RPMI8226 (cell line): ENCODE data around the gene WWC1.
A peak's percentile ranks its signal among the peaks of the same experiment; 100 is the strongest.
"Not testable (repeated sequence)": the region's sequence is repeated elsewhere in the genome, so short reads cannot be mapped to it uniquely, and the experiment has no call there.

Experiments
- DNase-seq: peaks from one replicate; pipeline ENCODE4 v3.0.0-alpha.2; 2015

Gene WWC1

DNA sequence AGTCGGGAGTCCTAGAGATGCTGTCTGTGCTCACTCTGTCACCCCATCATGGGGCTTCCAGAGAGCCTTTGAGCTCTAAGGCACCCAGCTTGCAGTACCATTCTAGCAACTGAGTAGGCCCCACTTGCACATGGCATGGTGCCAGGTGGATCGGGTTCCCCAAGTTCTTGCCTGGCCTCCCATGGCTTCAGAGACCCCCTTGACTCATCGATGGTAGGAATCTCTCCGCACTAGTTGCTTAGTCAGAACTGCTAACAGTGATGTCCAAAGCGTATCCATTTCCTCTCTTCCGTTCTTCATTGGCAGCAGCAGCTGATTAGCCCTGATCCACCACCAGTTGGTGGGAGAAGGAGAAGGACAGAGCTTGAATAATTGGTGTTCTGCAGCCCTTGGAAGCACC lies 124.5 kb downstream of the WWC1 start:
- no peak for DNase-seq

DNA sequence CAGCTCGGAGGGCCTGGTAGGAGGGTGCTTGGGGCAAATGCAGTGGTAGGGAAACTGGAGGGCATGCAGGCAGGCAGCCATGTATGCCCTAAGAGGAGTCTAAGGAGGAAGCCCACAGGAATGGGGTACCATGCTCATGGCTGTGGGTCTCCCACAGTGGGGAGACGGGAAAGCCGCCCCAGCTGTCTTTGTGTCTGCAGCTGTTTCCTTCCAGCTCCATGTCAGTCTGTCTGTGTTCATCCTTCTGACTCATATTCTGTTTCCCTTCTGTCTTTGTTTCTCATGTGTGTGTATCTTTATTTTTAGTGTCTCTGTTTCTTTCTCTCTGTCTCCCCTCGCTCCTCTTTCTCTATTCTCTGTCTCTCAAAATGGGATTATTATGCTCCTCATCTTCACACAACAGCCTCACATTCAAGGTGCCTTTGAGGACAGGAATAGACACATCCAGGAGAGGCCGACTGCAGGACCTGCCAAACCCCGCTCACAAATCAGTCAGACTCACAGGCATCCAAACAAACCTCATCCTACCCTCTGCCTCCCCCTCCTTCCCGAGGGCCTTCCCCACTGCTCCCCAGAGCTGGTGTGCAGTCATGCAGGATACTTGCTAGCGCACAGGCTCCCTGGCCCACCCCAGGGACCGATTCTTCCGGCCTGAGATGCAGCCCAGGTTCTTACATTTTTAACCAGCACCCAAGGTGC lies 126.4 kb downstream of the WWC1 start:
- no peak for DNase-seq

DNA sequence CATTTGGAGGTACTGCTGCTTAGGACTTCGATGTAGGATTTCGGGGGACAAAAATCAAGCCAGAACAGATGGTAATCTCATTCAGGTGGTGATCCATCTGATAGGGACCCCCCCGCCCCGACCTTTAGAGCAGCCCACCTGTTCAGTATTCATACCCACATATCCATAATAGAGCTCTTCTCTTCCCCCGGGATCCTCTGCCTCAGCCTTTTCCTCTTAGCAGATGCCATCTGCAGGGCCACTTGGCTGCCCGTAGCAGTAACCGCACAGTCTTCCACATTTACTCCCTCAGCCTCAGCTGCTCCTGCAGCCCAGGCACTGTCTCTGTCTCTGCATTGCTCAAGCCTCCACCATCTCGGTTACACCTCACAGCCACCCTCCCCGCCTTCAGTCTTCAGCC lies 129.0 kb downstream of the WWC1 start:
- DNase-seq, result no peak

DNA sequence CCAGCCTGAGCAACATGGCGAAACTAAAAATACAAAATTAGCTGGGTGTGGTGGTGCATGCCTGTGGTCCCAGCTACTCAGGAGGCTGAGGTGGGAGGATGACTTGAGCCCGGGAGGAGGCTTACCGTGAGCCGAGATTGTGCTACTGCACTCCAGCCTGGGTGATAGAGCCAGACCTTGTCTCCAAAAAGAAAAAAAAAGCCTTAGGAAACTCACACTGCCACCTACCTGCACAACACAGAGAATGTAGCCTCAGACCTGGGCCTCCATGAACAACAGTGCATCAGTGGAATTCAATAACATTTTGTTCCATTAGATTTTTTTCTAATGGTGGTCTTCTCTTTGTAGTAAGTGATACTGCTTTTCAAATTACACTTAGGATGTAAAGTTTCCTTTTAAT lies 131.0 kb downstream of the WWC1 start:
- DNase-seq, result no peak

DNA sequence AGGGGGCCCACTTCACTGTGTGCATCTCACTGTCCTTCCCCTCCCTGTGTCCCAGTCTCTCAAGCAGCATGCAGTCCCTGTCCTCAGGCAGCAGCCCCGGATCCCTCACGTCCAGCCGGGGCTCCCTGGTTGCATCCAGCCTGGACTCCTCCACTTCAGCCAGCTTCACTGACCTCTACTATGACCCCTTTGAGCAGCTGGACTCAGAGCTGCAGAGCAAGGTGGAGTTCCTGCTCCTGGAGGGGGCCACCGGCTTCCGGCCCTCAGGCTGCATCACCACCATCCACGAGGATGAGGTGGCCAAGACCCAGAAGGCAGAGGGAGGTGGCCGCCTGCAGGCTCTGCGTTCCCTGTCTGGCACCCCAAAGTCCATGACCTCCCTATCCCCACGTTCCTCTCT lies 132.0 kb downstream of the WWC1 start:
- no peak for DNase-seq

DNA sequence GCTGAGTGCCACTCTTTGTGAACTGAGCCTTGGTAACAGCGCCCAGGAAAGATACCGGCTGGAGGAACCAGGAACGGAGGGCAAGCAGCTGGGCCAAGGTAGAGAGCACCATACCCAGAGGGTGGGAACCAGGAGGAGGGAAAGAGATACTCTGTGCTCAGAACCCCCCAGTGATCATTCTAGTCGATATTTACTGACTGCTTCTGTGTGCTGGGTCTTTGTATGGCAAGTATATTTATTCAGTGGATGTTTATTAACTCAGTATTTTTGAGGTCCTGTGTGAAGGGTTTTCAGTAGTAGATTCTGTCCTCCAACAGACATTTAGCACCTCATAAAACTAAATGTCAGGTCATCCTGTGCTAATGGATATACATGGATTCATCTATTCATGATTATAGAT lies 132.5 kb downstream of the WWC1 start:
- DNase-seq, result no peak

DNA sequence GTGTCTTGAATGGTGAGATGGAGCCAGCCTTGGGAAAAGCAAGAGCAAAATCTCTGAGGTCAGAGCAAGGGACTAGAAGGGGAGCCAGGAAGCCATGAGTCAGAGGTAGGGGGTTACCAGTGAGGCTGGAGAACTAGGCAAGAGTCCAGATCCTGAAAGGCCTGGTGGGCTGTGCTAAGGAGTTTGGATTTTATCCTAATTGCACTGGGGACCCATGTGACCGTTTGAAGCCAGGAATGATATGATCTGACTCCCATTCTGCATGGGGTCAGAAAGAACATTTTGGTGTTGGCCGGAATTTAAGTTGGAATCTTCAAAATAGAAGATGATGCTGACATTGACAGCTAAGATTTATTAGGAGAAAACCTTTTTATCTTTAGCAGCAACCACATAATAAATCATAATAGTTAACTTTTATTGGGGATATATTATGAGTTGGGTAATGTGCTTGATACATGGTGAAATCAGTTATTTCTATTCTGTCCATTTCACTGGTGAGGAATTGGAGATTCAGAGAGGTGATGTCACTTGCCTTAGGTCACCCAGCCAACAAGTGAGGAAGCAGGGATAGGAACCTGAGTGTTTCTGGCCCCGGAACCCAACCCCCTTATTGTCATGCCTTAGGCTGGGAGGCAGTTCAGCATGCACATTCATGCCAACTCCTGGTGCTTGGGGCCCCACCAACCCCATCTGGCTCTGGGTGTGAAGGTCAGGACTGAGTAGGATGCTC lies 133.3 kb downstream of the WWC1 start:
- DNase-seq, result no peak

DNA sequence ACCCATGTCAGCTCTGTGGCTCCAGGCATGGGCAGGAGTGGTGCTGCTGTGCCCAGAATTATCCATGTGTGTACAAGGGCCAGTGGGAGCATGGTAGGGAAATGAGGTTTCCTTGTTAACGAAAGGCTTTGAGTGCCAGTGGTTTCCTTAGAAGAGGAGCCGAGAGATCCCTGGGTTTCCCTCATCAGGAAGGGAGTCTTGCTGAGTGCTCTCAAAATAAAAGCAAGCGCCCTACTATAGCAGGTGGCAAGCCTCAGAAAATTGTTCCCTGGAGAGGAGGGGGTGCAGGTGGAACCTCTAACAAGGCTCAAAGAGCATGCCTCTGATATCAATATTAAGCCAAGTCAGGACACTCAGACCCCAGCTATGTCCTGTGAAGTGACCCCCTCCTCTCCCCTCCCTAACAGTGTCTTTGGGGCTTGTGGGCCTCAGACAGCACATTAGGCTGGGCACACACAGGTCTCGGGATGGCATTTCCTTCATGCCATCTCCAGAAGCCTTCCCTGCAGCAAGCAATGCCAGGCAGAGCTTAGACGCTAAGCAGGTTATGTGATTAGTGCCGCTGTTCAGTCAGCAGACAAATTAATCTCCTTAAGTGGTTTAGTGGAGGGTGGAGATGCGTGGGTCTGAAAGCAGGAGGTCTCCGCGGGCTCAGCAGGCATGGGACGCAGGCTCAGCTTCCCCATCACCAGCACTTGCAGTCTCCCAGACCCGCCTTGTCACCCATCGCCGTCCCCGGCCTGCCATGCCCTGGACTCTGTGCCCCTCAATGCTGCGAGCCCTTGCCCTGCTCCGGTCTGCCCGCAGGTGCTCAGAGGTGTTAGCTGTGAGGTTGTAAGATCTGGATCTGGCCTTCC lies 134.8 kb downstream of the WWC1 start:
- DNase-seq, result no peak

DNA sequence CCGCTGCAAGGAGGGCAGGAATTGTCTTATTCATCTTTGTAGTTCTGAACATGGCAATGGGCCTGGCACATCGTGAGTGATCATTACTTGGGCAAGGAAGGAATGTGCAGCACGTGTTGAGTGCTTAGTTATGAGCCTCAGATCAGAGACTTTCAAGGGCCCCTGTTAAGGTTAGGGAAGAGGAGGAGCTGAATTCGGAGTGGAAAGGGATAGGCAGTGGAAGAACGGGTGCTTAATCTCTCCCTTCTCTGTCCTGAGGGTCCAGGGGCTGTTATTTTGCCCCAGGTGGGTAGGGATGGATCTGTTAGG lies 135.4 kb downstream of the WWC1 start:
- DNase-seq, result no peak

DNA sequence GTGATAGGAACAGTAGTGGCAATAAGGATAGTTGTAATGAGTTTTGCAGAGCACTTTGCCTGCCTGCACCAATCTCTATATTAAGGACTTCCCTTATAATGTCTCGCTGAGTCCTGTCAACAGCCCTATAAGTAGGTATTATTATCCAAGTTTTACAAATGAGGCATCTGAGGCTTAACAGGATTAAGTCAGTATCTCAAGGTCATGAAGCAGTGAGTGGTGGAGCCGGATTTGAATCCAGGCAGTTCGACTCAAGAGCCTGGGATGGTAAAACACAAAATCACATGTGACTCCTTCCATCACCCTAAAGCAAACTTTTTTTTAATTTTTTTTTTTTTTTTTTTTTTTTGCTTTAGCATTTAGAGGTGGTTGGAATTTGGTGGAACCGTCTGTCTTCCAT lies 135.8 kb downstream of the WWC1 start:
- DNase-seq, result no peak

DNA sequence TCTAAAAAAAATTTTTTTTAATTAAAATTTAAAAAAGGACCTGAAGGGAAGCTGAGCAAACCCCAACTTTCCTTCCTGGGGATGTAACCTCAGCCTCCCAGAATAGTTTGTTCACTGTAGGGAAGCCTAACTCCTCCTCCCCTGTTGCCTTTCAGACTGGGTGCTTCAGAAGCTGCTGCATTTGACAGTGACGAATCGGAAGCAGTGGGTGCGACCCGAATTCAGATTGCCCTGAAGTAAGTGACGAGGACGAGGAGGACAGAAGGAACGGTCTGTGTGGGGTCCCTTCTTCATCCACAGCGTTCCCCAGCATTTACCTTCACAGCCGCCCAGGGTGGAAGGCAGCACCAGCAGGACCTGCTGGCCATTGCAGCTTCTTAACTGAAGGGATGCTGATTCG lies 137.1 kb downstream of the WWC1 start:
- no peak for DNase-seq

DNA sequence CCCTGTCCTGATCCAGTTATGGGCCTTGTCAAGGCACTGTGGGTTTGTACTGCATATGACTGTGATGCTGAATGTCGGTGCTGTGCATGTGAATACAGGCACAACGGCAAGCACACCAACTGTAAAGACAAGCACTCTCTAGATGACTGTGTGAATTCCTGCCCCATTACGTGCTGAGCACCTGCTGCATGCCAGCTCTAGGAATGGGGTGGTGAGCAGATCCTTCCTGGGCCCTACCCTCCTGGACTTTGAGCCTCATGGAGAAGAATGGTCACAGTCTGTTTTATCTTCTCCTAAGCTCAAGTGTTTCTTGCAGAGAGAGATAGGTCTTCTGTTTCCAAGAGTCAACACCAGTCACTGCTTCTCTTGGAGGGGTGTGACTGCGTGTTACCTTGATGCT lies 138.9 kb downstream of the WWC1 start:
- no peak for DNase-seq

DNA sequence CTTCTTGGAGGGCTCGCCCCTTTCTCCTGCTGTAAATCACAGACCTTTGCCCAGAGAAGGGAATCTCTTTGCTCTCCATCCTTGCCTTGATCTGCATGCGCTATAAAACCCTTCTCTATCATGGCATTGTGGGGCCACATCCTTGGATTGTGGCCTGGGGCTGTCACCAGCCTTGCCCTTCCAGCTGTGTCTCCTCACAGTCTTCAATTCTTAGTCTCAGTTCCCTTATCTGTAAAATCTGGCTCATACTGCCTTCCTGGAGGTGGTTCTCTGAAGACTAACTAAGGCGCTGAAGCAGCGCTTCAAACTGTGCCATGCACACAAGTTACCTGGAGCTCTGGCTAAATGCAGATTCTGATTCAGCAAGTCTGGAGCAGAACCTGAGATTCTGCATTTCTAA lies 141.5 kb downstream of the WWC1 start:
- peak; percentile 42 for DNase-seq

DNA sequence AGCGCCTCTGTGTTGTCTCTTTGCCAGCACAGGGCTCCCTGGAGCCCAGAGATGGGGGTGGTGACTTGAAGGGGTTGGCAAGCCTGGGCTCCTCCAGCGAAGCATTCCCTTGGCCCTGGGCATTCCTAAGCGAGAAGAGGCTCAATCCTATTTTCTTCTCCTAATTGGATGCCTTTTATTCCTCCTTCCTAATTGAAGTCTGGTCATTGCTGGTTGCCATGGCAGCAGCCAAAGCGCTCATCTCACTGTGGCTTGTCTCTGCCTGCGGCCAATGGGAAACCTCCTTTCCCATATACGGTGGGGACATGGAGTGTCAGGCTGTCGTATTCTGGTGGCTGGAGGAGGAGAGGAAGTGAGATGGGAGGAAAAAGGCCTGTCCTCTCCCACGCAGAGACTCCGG lies 142.6 kb downstream of the WWC1 start:
- DNase-seq, result no peak

DNA sequence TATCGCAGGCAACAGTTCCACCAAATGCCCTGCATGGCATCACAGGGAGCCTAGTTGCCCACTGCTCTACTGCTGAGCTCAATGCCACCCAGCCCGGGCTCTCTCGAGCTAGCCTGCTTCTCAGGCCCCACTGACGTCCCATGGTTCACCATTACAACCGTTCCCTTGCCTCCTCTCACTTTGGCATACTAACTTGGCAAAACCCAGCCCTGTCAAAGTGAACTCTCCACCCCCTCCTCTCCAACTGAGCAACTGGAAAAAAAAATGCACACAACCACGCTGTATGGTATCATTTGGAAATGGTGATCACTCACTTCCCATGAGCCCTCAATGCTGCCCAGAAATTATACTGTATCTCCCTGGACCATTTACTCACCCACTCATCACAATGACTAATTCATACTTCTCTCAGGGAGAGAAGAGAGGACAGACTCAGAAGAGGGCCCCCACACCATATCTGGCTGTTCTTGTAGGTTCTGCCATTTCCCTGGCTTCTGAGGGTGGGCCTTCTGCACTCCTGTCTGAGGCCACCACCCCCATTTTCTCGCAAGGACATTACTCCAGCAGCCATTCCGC lies 143.4 kb downstream of the WWC1 start:
- no peak for DNase-seq

DNA sequence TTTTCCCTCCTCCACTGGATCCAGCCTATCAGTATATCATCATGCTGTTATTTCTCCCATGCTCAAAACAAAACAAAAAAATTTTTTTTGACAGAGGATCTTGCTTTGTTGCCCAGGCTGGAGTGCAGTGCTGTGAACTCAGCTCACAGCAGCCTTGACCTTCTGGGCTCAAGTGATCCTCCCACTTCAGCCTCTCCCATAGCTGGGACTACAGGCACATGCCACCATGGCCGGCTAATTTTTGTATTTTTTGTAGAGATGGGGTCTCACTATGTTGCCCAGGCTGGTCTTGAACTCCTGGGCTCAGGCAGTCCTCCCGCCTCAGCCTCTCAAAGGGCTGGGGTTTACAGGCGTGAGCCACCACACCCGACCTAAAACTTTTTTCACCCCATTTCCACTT lies 143.9 kb downstream of the WWC1 start:
- not testable (repeated sequence) for DNase-seq

DNA sequence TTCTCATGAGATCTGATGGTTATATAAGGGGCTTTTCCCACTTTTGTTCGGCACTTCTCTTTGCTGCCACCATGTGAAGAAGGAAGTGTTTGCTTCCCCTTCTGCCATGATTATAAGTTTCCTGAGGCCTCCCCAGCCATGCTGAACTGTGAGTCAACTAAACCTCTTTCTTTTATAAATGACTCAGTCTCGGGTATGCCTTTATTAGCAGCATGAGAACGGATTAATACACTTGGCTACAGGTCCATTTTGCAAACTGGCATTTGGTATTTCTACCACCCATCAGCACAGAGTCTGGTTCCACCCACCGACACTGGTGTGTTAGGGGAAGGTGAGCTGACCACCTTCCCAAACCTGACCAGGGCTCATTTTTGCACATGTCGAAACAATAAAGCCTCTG lies 146.9 kb downstream of the WWC1 start:
- DNase-seq, result no peak

DNA sequence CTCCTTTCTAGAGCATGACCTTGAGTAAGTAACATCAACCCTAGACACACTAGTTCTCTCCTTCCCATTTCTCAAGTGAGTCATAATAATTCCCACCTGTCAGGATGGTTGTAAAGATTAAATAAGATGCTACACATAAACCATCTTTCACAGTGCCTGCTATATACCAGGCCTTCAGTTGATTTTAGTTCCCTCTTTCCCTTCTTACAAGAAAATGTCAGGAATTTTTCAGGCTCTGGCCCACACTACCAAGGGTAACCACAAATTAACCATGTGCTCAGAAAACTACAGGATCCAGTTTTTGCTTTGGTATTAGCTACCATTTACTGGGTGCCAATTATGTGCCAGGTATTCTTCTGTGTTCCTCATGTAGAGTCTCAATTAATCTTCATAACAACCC lies 152.1 kb downstream of the WWC1 start:
- no peak for DNase-seq

DNA sequence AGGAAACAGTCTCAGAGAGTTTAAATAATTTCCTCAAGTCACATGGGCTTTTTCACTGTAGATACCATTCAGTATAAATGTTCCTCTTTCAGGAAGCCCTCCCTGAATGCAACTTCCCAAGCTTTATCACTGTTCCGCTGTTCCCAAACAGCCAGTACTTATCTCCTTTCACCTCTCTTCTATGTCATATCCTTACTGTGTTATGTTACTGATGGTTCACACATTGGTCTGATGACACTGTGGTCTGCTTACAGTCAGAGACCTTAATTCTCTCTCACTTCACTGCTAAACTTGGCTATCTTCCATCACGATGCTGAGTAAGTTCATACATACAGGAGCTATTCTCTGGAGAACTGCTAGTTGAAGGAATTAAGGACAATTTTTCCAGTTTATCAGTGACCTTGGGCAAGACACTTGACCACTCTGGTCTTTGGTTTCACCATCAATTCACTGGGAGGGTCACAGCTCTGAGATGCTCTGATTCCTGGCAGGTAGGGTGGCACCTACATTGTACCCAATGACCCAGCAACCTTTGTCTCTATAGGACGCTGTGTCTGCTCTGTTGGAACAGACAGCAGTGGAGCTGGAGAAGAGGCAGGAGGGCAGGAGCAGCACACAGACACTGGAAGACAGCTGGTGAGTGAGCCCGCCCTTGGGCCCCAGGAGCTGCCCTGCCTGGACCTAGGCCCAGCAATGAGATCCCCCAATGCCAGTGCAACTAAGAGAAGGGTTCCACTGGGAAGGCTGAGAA lies 152.7 kb downstream of the WWC1 start:
- DNase-seq, result no peak

DNA sequence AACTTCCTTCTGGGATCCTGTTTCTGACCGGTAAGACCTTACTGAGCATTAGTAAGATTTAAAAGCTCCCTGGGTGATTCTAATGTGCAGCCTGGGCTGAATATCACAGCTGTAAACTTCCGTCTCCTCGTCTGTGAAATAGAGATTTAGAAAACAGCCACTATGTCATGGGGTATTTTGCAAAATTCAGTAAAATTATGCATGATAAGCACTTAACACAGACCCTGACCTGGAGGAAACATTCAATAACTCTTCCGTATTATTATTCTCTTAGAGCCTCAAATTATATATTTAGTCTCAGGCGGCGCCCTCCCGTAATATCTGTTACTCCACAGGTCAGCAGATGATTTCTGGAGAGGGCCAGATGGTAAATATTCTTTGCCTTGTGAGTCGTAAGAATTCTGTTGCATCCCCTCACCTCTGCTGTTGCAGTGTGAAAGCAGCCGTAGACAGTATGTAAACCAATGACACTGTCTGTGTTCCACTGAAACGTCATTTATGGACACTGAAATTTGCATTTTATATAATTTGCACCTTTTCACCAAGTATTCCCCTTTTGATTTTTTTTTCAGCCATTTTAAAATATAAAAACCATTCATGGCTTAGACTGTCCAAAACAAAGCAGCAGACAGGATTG lies 155.7 kb downstream of the WWC1 start:
- no peak for DNase-seq

DNA sequence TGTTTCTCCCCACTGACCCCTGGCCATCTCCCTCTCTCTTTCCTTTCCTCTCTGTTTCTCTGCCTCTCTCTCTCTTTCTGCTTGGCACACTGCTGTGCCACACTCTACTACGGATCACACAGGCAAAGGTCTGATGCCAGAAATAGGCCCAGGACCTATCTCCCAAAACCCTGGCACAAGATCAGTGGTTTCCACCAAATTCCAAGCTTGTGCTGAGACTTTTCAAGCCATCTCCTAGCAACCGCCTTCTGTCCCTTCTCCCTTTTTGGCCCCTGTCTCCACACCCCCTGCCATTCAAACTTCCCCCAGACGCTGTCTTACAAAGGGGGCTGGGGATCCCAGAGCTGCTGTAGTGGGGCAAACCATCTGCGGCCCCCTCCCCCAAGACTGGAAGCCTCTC lies 156.4 kb downstream of the WWC1 start:
- DNase-seq, result no peak

DNA sequence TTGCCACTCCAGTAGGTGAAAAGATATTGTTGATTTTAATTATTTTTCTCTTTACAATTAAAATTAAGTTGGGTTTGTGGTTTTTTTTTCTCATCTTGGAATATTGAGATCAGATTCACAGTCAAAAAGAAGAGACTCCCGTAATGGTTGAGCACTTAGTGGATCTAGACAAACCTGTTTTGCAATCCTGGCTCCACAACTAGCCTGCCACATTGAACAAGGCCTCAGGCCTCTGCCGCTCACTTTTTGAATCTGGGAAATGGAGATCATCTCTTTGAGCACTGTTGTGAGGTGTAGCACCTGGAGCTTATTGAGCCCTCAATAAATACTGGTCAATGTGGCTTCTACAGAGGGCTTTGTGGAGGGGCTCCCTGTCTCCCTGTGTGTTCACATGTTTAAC lies 157.7 kb downstream of the WWC1 start:
- DNase-seq, result no peak

DNA sequence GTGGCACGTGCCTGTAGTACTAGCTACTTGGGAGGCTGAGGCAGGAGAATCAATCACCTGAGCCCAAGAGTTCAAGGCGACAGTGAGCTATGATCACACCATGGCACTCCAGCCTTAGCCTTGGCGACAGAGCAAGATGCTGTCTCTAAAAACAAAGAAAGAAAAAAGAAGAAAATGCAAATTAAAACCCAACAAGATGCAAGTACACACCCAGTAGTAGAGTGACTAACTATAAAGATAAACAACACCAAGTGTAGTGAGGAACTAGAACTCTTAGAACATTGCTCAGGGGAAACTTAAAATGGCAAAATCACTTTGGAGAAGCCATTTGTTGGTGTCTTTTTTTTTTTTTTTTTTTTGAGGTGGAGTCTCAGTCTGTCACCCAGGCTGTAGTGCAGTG lies 160.1 kb downstream of the WWC1 start:
- DNase-seq, result no peak
